Measurements from ENCODE around the gene ENPP1.
"Not testable (repeated sequence)": the region's sequence is repeated elsewhere in the genome, so short reads cannot be mapped to it uniquely, and the experiment has no call there.

Gene ENPP1

DNA sequence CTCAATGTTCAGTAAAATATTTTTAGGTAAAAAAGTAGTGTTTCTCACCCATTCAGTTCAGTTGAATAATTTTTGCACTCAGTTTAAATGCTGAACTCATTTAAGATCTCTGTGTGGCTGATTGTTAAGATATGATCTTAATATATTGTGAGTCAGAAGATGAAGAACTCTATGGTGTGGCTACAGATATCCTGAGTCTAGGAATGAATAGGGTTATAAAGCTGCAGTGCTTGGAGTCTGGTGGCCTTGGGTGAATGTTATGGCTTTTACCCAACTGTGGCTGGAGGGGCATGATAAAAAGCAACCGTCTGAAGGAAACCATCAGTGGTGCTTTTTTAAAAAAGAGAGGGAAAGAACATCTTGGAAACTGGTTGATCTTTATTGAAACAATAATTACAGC lies 77.4 kb downstream of the ENPP1 start:
- no peak for DNase-seq

DNA sequence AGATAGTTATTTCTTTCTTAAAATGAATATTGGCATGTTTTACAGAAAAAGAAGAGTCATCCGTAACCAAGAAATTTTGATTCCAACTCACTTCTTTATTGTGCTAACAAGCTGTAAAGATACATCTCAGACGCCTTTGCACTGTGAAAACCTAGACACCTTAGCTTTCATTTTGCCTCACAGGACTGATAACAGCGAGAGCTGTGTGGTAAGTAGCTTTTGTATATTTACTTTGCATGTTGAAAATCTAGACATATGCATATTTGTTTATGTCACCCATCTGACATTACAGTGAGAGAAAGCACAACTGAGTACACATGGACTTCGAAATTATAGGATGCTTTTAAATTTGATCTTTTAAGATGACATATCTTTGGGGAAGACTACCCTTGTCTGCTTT lies 78.7 kb downstream of the ENPP1 start:
- DNase-seq: no peak

DNA sequence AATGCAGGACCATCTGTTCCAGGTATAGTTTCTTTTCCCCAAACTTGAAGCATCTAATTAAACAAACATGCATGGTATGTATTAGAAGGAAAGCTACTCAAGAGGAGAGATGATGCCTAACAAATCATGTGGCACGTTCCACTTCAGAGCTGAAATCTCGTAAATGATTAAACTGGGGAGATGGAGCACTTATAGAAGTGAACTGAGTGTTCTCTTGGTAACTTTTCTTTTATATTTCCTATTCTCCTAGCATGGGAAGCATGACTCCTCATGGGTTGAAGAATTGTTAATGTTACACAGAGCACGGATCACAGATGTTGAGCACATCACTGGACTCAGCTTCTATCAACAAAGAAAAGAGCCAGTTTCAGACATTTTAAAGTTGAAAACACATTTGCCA lies 82.3 kb downstream of the ENPP1 start:
- no peak for DNase-seq

DNA sequence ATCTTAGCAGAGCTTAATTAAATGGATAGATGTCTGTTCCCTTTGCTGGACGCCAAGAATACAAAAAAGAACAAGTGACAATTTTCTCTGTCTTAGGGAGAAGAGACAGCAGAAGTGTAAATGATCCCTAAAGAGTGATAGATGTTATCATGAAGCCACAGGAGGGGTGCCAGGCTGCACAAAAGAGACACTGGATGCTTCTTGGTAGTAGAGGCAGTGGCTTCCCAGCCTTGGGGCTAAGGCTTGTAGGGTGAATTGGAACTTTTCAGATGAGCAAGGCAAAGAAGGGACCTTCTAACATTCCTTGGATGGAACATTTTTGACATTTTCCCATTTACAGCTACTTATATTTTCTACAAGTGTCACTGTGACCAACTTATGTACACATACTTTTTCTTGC lies 85.4 kb downstream of the ENPP1 start:
- DNase-seq: no peak

DNA sequence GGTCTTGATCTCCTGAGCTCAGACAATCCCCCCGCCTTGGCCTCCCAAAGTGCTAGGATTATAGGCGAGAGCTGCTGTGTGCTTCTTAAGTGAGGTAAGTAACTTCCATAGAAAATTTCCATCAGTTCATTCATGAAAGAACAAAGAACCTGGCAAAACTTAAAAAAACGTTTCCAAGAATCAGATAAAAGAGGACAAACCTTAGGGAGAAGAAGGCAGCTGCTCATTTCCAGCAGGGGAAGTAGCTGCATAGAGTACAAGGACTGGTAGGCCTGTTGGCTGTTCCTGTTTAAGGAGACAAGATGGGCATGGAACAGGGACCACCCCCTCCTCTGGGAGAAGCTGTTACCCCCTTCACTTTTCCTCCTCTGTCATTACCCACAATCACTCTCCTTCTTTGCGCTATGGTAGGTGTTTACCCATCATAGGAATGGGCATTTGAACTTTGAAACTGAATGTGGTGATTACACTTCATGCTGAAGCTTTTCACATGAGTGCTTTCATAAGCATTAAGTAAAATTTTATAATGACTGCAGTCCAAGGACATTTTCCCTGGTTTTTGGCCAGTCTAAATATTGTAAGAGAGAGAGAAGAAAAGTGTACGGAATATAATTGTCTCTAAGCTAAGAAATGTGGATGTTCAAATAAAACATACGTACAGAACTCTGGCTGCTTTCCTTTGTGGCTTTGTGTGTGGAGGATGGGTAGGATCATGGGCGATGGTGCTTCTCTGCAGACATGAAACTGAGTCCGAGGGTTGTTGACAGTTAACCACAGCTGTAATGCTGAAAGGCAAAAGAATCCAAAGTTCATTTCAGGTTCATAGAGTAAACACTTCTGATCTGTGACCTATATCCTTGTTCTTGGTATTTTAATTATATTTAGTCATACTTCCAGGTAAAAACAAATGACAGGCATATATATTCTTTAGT lies 86.9 kb downstream of the ENPP1 start:
- no peak for DNase-seq

DNA sequence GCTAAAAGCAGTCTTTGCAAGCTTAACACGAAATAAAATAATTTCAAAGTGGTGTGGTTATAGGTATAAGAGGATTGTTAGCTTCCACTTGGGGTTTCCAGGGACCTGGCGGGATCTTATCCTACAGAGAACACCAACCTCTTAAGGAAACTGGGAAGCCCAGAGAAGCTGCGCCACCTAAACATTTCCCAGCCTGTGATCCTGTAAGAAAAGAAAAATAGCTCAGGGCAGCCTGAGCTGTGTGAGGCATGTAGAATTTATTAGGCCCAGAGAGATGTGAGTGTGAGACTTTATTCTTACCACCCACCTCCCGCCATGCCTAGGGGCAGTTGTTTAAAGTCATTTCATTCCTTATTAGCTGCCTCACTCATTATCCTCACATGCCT lies 89.2 kb downstream of the ENPP1 start:
- no peak for DNase-seq

DNA sequence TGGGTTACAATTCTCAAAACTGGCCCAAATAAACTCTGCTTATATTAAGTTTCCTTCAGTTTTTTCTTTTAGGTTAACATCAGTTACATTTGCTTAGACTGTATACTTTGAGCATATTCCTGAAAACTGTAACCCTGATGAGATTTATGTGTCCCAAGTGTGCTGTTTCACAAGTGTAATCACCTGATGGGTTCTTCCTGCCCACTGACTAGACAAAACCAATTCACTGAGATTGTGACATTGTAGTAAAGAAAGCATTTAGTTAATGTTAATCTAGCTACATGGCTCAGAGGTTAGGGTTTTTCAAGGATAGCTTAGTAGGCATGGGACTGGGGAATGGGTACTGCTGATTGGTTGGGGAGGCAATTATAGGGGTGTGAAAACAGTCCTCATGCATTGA lies 89.8 kb downstream of the ENPP1 start:
- no peak for DNase-seq

DNA sequence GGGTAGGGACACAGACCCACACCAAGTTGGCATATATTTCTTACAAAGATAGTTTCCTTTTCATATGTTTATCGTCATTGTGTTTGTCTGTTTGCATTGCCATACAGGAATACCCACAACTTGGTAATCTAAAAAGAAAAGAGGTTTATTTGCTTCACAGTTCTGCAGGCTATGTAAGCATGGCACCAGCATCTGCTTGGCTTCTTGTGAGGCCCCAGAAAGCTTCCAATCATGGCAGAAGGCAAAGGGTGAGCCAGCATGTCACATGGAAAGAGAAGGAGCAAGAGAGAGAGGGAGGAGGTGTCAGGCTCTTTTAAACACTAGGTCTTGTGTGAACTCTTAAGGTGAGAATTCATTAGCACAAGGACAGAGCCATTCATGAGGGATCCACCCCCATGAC lies 90.9 kb downstream of the ENPP1 start:
- no peak for DNase-seq

DNA sequence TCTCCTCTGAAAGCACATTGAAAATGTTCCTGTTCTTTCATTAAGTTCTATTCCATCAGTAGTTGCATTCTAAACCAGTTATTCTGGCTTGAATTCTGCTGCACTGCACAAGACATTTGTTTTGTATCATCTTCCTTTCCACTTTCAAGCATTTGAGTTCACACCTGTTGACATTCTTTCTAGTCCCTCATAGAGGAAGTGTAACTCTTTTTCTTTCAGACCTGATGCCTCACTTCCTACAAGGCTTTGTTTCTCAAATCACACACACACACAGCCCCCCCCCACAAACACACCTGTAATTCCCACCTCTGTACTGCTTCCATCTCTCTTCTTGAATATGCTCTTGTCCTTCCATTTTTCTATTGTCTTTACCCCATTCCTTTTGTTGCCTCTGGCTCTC lies 92.4 kb downstream of the ENPP1 start:
- DNase-seq: no peak

DNA sequence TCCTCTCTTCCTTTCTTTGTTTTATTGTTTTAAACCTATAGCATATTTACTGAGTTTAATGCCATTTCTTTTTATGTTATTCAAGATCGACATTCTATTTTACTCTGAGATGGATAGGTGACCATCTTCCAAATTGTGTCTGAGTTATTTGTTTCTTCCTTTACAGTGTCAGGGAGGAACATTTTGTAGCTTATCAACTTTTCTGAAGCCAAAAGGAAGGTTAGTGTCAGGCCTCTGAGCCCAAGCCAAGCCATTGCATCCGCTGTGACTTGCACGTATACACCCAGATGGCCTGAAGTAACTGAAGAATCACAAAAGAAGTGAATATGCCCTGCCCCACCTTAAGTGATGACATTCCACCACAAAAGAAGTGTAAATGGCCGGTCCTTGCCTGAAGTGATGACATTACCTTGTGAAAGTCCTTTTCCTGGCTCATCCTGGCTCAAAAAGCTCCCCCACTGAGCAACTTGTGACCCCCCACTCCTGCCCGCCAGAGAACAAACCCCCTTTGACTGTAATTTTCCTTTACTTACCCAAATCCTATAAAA lies 93.6 kb downstream of the ENPP1 start:
- DNase-seq: not testable (repeated sequence)

DNA sequence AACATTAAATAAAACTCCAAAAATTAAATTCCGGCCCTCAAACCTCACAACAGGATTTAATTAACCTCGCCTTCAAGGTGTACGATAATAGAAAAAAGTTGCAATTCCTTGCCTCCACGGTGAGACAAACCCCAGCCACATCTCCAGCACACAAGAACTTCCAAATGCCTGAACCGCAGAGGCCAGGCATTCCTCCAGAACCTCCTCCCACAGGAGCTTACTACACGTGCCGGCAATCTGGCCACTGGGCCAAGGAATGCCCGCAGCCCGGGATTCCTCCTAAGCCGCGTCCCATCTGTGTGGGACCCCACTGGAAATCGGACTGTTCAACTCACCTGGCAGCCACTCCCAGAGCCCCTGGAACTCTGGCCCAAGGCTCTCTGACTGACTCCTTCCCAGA lies 95.9 kb downstream of the ENPP1 start:
- not testable (repeated sequence) for DNase-seq

DNA sequence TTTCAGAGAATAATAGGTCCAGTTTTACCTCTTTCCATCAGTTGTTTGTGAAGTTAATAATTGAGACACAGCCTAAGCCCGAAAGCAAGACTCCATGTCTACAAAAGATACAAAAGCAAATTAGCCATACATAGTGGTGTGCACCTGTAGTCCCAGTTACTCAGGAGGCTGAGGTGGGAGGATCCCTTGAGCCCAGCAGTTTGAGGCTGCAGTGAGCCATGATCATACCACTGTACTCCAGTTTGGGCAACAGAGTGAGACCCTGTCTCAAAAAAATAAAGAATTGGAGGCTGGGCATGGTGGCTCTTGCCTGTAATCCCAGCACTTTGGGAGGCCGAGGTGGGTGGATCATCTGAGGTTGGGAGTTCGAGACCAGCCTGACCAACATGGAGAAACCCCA lies 101.0 kb downstream of the ENPP1 start:
- DNase-seq: not testable (repeated sequence)

DNA sequence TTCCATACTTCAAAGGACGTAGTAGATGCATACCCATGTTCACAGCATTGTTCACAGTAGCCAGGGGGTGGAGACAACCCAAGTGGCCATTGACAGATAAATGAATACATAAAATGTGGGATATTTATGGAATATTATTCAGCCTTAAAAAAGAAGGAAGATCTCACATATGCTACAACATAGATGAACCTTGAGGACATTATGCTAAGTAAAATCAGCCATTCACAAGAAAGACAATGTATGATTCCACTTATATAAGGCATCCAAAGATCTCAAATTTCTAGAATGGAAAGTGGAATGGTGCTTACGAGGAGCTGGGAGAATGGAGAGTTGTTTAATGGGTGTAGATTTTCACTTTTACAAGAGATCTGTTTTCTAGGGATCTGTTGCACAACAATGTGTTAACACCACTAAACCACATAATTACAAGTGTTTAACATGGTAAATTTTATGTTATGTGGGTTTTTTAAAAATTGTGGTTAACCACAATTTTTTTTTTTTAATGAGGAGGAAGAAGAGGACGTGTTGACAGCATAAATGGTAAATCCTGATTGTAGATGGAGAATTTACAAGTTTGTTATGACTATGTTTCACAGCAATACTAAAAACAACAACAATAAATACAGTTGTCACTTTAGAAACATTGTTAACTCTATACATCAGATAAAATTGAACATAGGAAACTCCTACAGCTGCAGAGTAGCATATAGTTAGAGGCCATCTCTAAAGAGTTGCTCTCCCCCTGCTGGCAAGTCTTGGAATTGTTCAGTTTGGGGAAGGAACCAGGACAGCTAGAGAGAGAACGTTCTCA lies 101.8 kb downstream of the ENPP1 start:
- peak; percentile 72 for DNase-seq

DNA sequence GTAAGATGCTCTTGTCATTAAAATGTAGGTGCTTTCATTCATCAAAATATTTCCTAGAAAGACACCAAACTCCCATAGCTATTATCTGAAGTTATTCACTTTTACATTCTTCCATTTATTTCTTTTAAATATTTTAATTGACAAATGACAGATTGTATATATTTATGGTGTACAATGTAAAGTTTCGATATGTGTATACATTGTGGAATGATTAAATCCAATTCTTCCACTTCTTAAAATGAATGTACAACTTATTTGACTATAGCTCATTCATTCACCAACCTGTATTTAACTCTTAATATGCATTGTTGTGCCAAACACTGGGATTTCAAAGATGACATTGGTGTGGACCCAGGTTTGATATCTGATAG lies 102.4 kb downstream of the ENPP1 start:
- no peak for DNase-seq

DNA sequence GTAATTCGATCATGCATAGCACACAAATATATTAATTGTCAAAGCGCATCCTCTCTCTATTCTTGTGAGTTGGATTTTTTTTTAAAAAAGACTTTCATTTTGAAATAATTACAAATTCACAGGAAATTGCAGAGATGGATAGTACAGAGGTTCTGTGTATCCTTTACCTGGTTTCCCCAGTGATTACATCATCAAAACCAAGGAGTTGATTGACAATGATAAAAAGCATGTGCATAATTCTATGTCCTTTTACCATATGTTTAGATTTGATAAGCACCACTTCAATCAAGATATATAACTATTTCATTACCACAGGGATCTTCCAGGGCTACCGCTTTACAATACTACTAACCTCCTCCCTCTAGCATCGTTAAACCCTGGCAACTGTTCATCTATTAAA lies 103.1 kb downstream of the ENPP1 start:
- no peak for DNase-seq

DNA sequence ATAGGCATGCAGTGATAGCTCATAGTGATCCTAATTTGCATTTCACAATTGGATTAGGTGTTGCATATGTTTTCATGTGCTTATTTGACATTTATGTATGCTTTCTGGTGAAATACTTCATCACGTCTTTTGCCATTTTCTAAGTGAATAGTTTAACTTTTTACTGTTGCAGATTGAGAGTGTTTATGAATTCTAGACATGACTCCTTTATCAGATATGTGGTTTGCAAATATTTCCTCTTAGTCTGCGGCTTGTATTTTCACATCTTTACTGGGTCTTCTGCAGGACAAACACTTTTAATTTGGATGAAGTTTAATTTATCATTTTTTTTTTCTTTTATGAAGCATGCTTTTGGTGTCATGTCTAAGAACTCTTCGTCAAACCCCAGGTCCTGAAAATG lies 104.1 kb downstream of the ENPP1 start:
- DNase-seq: no peak

DNA sequence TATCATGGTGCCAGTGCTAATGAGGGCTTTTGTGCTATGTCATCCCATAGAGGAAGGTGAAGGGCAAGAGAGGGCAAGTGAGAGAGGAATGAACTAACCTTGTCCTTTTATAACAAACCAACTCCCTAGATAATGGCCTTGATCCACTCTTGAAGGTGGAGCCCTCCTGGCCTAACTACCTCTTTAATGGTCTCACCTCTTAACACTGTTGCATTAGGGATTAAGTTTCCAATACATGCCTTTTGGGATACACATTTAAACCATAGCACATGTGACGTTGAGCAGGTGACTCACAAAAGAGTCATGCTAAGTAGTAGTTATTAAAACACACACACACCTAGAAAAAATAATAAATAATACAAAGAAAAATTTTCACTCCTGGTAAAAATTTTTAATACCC lies 106.4 kb downstream of the ENPP1 start:
- no peak for DNase-seq

DNA sequence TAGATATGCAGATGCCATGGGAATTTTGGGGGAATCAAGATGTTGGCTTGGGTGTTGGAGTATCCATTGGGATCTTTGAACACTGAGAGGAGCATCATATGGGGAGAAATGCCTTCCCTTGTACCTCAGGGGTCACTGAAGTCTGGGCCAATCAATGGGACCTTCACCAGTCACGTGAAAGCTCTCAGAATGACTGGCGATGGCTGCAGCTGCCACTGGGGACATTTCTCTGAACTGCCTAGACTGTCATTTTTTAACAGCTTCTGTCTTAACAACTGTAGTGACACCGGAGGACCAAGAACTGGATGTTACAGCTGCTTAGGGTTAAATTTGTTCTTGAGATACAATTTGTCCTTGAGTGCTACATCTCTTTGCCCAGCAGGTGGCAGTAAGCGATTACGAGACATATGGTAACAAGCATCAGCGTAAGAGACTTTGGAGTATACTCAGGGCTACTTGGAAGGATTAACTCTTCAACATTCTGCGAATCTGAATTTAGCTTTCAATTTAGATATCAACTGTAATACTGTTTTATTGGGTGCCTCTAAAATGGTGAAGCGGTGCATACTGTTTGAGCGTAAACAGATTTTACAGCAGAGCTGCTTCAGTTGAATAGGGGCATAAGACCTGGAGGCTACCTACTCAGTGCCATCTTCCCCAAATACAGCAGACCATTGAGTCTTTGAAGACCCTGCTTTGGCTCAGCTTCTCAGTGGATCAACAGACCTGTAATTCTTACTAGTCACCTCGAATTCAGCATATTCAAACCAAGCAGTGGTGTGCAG lies 107.3 kb downstream of the ENPP1 start:
- peak; percentile 39 for DNase-seq

DNA sequence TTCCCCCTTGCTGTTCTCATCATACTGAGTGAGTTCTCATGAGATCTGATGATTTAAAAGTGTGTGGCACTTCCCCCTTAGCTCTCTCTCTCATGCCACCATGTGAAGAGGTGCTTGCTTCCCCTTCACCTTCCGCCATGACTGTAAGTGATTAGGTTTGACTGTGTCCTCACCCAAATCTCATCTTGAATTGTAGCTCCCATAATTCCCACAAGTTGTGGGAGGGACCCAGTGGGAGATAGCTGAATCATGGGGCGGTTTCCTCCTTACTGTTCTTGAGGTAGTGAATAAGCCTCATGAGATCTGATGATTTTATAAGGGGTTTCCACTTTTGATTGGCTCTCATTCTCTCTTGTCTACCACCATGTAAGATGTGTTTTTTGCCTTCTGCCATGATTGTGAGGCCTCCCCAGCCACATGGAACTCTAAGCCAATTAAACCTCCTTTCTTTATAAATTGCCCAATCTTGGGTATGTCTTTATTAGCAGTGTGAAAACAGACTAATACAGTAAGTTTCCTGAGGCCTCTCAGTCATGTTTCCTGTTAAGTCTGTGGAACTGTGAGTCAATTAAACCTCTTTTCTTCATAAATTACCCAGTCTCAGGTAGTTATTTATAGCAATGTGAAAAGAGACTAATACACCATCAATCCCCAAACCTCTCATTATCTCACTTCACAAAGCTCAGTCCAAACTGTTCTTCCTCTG lies 108.4 kb downstream of the ENPP1 start:
- DNase-seq: not testable (repeated sequence)

DNA sequence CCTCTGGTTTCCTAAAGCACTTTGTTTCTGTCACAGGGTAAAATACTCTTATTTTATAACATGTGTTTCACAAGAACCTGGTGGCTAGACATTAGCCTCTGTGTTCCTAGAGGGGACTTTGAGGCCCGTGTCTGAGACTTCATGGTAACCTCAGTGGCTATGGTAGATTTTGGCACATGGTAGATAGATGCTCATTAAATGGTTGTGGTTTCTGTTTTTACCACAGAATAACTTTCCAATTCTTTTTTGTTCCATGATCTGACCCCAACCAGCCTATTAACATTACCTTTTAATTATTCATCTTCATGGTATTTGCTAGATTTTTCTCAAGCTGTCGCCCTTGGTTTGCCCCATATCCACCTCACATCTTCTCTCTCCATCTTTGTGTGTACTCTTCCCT lies 109.0 kb downstream of the ENPP1 start:
- DNase-seq: no peak

DNA sequence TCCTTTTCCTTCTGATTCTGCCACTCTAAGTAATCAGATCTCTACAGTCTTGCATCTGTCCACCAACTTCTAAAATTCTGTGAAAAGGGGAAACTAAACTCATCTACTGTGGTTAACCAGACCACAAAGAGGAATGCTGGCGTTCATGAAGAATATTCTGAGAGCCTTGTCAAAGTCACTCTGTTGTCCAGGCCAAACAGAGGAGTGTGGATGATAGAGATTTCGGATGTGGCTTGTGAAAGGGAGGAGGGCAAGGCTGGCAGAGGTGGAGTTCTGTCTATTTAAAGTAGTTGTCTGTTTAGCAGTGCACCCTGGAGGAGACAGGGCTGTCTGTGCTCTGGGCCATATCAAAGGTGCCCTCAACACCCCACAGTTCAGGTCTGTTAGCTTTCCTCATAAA lies 109.5 kb downstream of the ENPP1 start:
- DNase-seq: no peak
